ENCODE data around the gene ZNF3. TPM values are rescaled to one million over a fixed set of nuclear protein-coding genes. Genes with fewer than 3 reads are reported as not detected.

The ZNF3 gene
- total and polyA plus RNA-seq, 2 donors, result 20.1 to 25.9 TPM

- H3K27ac ChIP-seq (ENCODE audit: low read depth in 1 of 2, low read length in 1 of 2), result no peak overlapping the region
- 90% methylated on average over 3 of the region's 3 CpGs for WGBS
- peaks cover 0 to 4% of the 10 kb centered on the region in 2 donors for H3K9me3 ChIP-seq (ENCODE audit: control insufficient read depth in 2 of 2, insufficient read depth in 1 of 2, low read length in 1 of 2)
- H3K4me3 ChIP-seq (ENCODE audit: low read length in 2 of 2), result no peak overlapping the region
- DNase-seq (ENCODE audit: low read depth in 6 of 9, low spot score in 9 of 9), result no peak
- H3K27me3 ChIP-seq (ENCODE audit: control insufficient read depth in 2 of 2, insufficient read depth in 1 of 2, low read length in 1 of 2), result peaks cover 7 to 34% of the 10 kb centered on the region in 2 donors
- H3K4me1 ChIP-seq (ENCODE audit: control insufficient read depth in 2 of 2, insufficient read depth in 2 of 2, low read length in 2 of 2), result peaks cover 20 to 29% of the 10 kb centered on the region in 2 donors
- H3K36me3 ChIP-seq (ENCODE audit: control insufficient read depth in 2 of 2, insufficient read depth in 2 of 2, low read length in 1 of 2), result peaks cover 2 to 3% of the 10 kb centered on the region in 2 donors
Observed at GRCh38 chr7:100085515-100085914, 4.0 kb upstream of the ZNF3 start.

GRCh38 chr7:100082978-100083377, 1.5 kb upstream of the ZNF3 start:
- Histone ChIP-seq H3K4me1 (ENCODE audit: control insufficient read depth in 2 of 2, insufficient read depth in 2 of 2, low read length in 2 of 2) (peaks cover 12 to 19% of the 10 kb centered on the region in 2 donors), H3K36me3 (ENCODE audit: control insufficient read depth in 2 of 2, insufficient read depth in 2 of 2, low read length in 1 of 2) (peaks cover 0 to 16% of the 10 kb centered on the region in 2 donors), H3K4me3 (ENCODE audit: low read length in 2 of 2) (no peak overlapping the region), H3K27ac (ENCODE audit: low read depth in 1 of 2, low read length in 1 of 2) (no peak overlapping the region), H3K27me3 (ENCODE audit: control insufficient read depth in 2 of 2, insufficient read depth in 1 of 2, low read length in 1 of 2) (peaks cover 7 to 34% of the 10 kb centered on the region in 2 donors), H3K9me3 (ENCODE audit: control insufficient read depth in 2 of 2, insufficient read depth in 1 of 2, low read length in 1 of 2) (no peaks in the 10 kb centered on the region)
- DNase-seq (ENCODE audit: low read depth in 6 of 9, low spot score in 9 of 9), result no peak
- 73% methylated on average over 4 of the region's 4 CpGs for WGBS

DNA sequence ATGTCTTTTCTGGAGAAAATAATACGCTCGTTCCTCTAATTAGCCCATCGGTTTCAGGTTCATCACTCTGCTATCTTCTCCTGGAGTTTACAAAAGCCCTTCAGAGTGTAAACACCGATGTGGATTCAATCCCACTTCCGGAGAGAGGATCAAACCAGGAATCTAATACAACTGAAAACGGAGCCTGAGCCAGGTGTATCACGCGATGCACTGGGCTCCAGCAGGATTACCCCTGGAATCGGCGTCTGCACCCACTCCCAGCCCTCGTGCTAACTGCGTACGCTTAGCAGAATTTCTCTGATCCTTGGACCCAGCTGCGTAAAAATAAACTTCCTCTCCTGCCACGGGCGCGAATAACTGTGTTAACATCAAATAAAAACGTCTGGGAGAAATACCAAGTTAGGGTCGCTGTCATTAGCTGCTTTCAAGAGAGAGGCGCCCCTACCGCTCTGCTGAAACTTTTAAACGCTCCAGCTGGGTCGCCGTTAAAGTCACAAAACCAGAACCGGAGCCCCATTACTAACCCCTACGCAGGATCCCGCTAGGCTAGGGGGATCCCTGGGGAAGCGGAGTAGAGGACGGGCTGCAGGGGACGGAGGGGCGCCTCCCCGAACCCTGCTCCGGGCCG, 502 bp downstream of the ZNF3 start:
- peaks cover 11 to 19% of the 10 kb centered on the region in 2 donors for H3K4me1 ChIP-seq (ENCODE audit: control insufficient read depth in 2 of 2, insufficient read depth in 2 of 2, low read length in 2 of 2)
- 1% methylated on average over 34 of the region's 34 CpGs for whole genome bisulfite sequencing
- peaks cover 12 to 34% of the 10 kb centered on the region in 2 donors for H3K36me3 ChIP-seq (ENCODE audit: control insufficient read depth in 2 of 2, insufficient read depth in 2 of 2, low read length in 1 of 2)
- peak overlapping the region; percentile 64 to 86 for H3K27ac ChIP-seq (ENCODE audit: low read depth in 1 of 2, low read length in 1 of 2)
- peak overlapping the region; percentile 81 to 98 for H3K4me3 ChIP-seq (ENCODE audit: low read length in 2 of 2)
- no peak for DNase-seq (ENCODE audit: low read depth in 6 of 9, low spot score in 9 of 9)
- H3K27me3 ChIP-seq (ENCODE audit: control insufficient read depth in 2 of 2, insufficient read depth in 1 of 2, low read length in 1 of 2), result peaks cover 7 to 34% of the 10 kb centered on the region in 2 donors
- no peaks in the 10 kb centered on the region for H3K9me3 ChIP-seq (ENCODE audit: control insufficient read depth in 2 of 2, insufficient read depth in 1 of 2, low read length in 1 of 2)

GRCh38 chr7:100079024-100079560, 2.4 kb downstream of the ZNF3 start:
- Histone ChIP-seq H3K27ac (ENCODE audit: low read depth in 1 of 2, low read length in 1 of 2) (no peak overlapping the region), H3K27me3 (ENCODE audit: control insufficient read depth in 2 of 2, insufficient read depth in 1 of 2, low read length in 1 of 2) (peaks cover 4 to 23% of the 10 kb centered on the region in 2 donors), H3K4me1 (ENCODE audit: control insufficient read depth in 2 of 2, insufficient read depth in 2 of 2, low read length in 2 of 2) (peaks cover 11 to 19% of the 10 kb centered on the region in 2 donors), H3K36me3 (ENCODE audit: control insufficient read depth in 2 of 2, insufficient read depth in 2 of 2, low read length in 1 of 2) (peaks cover 30 to 53% of the 10 kb centered on the region in 2 donors), H3K4me3 (ENCODE audit: low read length in 2 of 2) (no peak overlapping the region), H3K9me3 (ENCODE audit: control insufficient read depth in 2 of 2, insufficient read depth in 1 of 2, low read length in 1 of 2) (peaks cover 0 to 2% of the 10 kb centered on the region in 2 donors)
- WGBS, result 97% methylated on average over 7 of the region's 7 CpGs
- no peak for DNase-seq (ENCODE audit: low read depth in 6 of 9, low spot score in 9 of 9)

DNA sequence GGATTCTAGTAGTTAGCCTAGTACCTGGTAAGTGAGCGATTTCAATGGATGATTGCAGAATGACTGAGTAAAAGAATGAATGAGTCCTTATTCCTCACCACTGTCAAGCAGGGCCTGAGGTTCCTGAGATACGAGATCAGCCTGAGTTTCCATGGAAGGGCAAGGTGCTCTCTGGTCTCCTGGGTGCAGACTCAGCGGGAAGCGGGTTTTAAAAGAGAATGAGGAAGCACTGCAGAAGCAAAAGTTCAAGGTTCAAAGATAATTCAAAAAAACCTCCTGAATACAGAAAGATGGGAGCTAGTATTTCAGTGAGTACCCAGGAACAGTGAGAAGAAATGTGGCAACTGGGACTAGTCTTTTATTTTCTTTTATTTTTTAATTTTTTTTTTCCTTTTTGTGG, 4.3 kb downstream of the ZNF3 start:
- peaks cover 8 to 19% of the 10 kb centered on the region in 2 donors for H3K9me3 ChIP-seq (ENCODE audit: control insufficient read depth in 2 of 2, insufficient read depth in 1 of 2, low read length in 1 of 2)
- WGBS, result over 99% methylated on average over 4 of the region's 4 CpGs
- H3K4me1 ChIP-seq (ENCODE audit: control insufficient read depth in 2 of 2, insufficient read depth in 2 of 2, low read length in 2 of 2), result peaks cover 11 to 12% of the 10 kb centered on the region in 2 donors
- H3K36me3 ChIP-seq (ENCODE audit: control insufficient read depth in 2 of 2, insufficient read depth in 2 of 2, low read length in 1 of 2), result peaks cover 49 to 72% of the 10 kb centered on the region in 2 donors
- peaks cover 2 to 4% of the 10 kb centered on the region in 2 donors for H3K27me3 ChIP-seq (ENCODE audit: control insufficient read depth in 2 of 2, insufficient read depth in 1 of 2, low read length in 1 of 2)
- no peak overlapping the region for H3K27ac ChIP-seq (ENCODE audit: low read depth in 1 of 2, low read length in 1 of 2)
- no peak overlapping the region for H3K4me3 ChIP-seq (ENCODE audit: low read length in 2 of 2)
- DNase-seq (ENCODE audit: low read depth in 6 of 9, low spot score in 9 of 9), result no peak

DNA sequence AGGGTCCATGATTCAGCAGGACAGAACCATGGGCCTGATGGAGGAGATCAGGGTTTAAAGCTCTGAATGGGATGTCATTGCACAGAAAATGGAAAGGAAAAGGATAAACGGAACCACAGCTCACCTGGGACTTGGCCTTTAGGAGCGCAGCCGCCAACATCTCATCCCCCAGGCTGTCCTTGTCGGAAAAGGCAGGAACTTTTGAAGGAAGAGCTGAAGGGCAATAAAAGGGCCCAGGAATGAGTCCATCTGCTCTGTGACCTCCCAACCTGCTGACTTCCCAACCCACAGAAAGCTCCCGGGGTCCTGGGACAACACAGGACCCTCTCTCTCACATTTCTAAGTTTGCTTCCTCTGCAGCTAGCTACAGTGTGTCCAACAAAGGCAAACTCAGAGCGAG, 6.1 kb downstream of the ZNF3 start:
- H3K4me3 ChIP-seq (ENCODE audit: low read length in 2 of 2), result no peak overlapping the region
- DNase-seq (ENCODE audit: low read depth in 6 of 9, low spot score in 9 of 9), result no peak
- peaks cover 67 to 90% of the 10 kb centered on the region in 2 donors for H3K36me3 ChIP-seq (ENCODE audit: control insufficient read depth in 2 of 2, insufficient read depth in 2 of 2, low read length in 1 of 2)
- WGBS, result 96% methylated on average over 6 of the region's 6 CpGs
- no peak overlapping the region for H3K27ac ChIP-seq (ENCODE audit: low read depth in 1 of 2, low read length in 1 of 2)
- H3K9me3 ChIP-seq (ENCODE audit: control insufficient read depth in 2 of 2, insufficient read depth in 1 of 2, low read length in 1 of 2), result peaks cover 25 to 37% of the 10 kb centered on the region in 2 donors
- H3K4me1 ChIP-seq (ENCODE audit: control insufficient read depth in 2 of 2, insufficient read depth in 2 of 2, low read length in 2 of 2), result peaks cover 3 to 7% of the 10 kb centered on the region in 2 donors
- H3K27me3 ChIP-seq (ENCODE audit: control insufficient read depth in 2 of 2, insufficient read depth in 1 of 2, low read length in 1 of 2), result no peaks in the 10 kb centered on the region

DNA sequence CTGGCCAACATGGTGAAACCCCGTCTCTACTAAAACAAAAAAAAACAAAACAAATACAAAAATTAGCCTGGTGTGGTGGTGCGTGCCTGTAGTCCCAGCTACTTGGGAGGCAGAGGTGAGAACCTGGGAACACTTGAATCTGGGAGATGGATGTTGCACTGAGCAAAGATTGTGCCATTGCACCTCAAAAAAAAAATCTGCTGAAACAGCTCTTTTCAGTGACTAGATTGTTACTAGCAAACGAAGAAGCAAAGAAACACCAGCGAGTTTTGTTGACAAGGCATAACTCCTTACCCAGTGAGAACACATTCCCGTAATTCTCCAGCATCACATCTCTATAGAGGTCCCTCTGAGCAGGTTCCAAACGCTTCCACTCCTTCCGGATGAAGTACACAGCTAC, 6.7 kb downstream of the ZNF3 start:
- H3K9me3 ChIP-seq (ENCODE audit: control insufficient read depth in 2 of 2, insufficient read depth in 1 of 2, low read length in 1 of 2), result peaks cover 26 to 43% of the 10 kb centered on the region in 2 donors
- peaks cover 71 to 94% of the 10 kb centered on the region in 2 donors for H3K36me3 ChIP-seq (ENCODE audit: control insufficient read depth in 2 of 2, insufficient read depth in 2 of 2, low read length in 1 of 2)
- no peak for DNase-seq (ENCODE audit: low read depth in 6 of 9, low spot score in 9 of 9)
- no peak overlapping the region for H3K27ac ChIP-seq (ENCODE audit: low read depth in 1 of 2, low read length in 1 of 2)
- no peak overlapping the region for H3K4me3 ChIP-seq (ENCODE audit: low read length in 2 of 2)
- WGBS, result 96% methylated on average over 7 of the region's 7 CpGs
- no peaks in the 10 kb centered on the region for H3K27me3 ChIP-seq (ENCODE audit: control insufficient read depth in 2 of 2, insufficient read depth in 1 of 2, low read length in 1 of 2)
- peaks cover 0 to under 1% of the 10 kb centered on the region in 2 donors for H3K4me1 ChIP-seq (ENCODE audit: control insufficient read depth in 2 of 2, insufficient read depth in 2 of 2, low read length in 2 of 2)

DNA sequence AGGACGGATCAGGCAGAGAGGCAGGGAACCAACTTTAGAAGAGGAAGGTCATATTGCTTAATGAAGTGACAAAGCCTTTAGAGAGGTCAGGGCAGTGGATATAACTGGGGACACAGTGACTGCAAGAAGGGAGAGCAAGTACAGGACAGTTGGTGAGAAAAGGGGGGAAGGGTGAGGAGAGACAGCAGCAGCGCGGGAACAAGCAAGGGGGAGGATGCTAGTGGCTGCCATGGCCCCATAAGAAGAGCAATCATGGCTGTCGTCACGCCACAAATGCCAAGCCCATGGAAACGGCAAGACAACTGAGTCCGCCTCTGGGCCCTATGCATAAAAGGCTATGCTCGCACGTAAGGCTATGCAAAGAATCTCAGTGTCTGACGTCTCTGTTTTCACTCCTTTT, 9.1 kb downstream of the ZNF3 start:
- Histone ChIP-seq H3K27me3 (ENCODE audit: control insufficient read depth in 2 of 2, insufficient read depth in 1 of 2, low read length in 1 of 2) (no peaks in the 10 kb centered on the region), H3K4me1 (ENCODE audit: control insufficient read depth in 2 of 2, insufficient read depth in 2 of 2, low read length in 2 of 2) (no peaks in the 10 kb centered on the region), H3K36me3 (ENCODE audit: control insufficient read depth in 2 of 2, insufficient read depth in 2 of 2, low read length in 1 of 2) (peaks cover 74 to 86% of the 10 kb centered on the region in 2 donors), H3K9me3 (ENCODE audit: control insufficient read depth in 2 of 2, insufficient read depth in 1 of 2, low read length in 1 of 2) (peaks cover 26 to 47% of the 10 kb centered on the region in 2 donors), H3K27ac (ENCODE audit: low read depth in 1 of 2, low read length in 1 of 2) (no peak overlapping the region), H3K4me3 (ENCODE audit: low read length in 2 of 2) (no peak overlapping the region)
- no peak for DNase-seq (ENCODE audit: low read depth in 6 of 9, low spot score in 9 of 9)
- WGBS, result 98% methylated on average over 10 of the region's 10 CpGs

- H3K4me1 ChIP-seq (ENCODE audit: control insufficient read depth in 2 of 2, insufficient read depth in 2 of 2, low read length in 2 of 2), result no peaks in the 10 kb centered on the region
- WGBS, result 98% methylated on average over 11 of the region's 11 CpGs
- DNase-seq (ENCODE audit: low read depth in 6 of 9, low spot score in 9 of 9), result no peak
- H3K27me3 ChIP-seq (ENCODE audit: control insufficient read depth in 2 of 2, insufficient read depth in 1 of 2, low read length in 1 of 2), result no peaks in the 10 kb centered on the region
- peaks cover 64 to 75% of the 10 kb centered on the region in 2 donors for H3K36me3 ChIP-seq (ENCODE audit: control insufficient read depth in 2 of 2, insufficient read depth in 2 of 2, low read length in 1 of 2)
- no peak overlapping the region for H3K4me3 ChIP-seq (ENCODE audit: low read length in 2 of 2)
- peaks cover 26 to 47% of the 10 kb centered on the region in 2 donors for H3K9me3 ChIP-seq (ENCODE audit: control insufficient read depth in 2 of 2, insufficient read depth in 1 of 2, low read length in 1 of 2)
- no peak overlapping the region for H3K27ac ChIP-seq (ENCODE audit: low read depth in 1 of 2, low read length in 1 of 2)
Observed at GRCh38 chr7:100071018-100071723, 10.4 kb downstream of the ZNF3 start.
